Measurements from ENCODE around the gene UROC1.

The UROC1 gene

DNA sequence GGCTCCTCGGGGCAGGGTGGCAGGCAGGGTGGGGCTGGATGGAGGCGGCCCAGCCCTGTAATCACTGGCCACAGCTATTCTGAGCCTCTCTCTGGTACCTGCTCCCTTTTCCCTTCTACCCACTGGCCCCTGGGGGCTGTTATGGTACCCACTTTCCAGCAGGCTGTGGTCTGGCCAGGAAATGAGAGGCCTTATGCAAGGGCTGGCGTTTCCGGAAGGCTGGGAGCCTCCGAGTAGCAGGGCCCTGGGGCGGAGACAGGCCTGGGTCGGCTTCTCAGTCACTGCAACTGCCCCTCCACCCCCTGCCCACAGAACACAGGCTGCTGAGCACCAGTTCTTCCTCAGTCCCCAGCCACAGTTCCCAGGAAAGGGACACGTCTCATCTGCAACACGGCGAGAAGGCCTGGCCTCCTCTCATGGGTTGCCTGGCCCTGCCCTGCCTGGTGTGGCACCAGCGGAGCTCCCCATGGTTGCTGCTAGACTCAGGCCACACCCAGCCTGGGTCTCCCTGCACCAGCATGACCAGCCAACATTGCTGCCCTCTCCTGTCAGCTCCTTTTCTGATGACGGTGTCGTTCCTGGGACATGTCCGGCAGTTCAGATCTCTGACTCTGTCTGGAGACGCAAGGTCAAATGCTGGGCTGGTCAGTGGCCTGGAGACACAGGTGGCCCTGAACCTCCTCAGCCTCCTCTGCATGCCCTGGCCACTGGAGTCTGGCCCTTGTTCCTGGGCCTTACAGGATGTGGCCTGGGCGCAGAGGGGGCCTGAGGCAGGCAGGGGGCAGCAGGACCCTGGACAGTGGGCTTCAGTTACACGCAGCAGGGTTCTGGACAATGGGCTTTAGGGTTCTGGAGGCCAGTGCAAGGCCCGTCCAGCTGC, 12.8 kb upstream of the UROC1 start:
- DNase-seq: no peak

DNA sequence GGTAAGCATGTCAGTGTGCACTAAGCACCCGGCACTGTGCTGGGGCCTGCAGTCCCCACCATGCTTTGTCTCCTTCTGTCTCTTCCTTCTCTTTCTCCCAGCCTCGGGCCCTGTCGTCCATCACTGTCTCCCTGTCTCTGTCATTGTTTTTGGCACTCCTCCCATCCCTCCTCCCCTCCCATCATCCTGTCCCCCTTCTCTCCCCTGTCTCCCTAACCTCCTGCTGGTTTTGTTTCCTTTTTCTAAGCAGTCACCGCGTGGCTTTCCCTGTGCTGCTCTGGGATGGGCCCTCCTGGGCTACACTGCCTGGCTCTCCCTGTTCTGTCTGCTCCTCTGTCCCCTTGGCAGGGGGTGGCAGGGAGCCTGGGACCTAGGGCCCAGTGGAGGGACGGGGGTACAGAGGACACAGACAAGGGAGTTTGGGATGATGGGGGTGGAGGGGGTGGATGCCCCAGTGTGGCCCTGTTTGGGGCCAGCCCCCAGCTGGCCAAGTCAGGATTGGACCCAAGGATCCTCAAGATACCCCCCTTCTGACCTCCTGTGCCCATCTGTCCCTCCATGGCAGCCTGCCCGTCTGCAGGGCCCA, 12.1 kb upstream of the UROC1 start:
- no peak for DNase-seq

- no peak for DNase-seq
These were observed 11.4 kb upstream of the UROC1 start for GRCh38 chr3:126528800-126529541.

GRCh38 chr3:126528419-126528799, 10.8 kb upstream of the UROC1 start:
- no peak for DNase-seq

- no peak for DNase-seq
These were observed 10.1 kb upstream of the UROC1 start for GRCh38 chr3:126527455-126528211.

DNA sequence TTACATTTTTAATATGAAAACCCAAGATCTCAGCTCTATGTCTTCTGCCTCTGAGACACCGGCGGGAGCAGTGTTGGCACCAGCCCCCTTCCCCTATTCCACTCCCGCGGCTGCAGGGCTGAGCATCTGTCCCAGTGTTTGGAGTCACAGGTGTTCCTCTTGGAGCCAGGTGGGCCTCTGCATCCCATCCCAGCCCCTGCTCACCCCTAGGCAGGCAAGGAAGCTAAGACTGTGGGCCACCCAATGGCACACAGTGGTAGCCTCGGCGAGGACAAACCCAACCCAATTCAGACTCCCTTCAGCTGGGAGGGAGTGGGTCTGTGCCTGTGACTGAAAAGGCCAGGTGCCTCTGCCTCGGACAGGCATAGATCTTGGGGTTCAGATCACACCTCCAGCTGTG, 9.4 kb upstream of the UROC1 start:
- no peak for DNase-seq

DNA sequence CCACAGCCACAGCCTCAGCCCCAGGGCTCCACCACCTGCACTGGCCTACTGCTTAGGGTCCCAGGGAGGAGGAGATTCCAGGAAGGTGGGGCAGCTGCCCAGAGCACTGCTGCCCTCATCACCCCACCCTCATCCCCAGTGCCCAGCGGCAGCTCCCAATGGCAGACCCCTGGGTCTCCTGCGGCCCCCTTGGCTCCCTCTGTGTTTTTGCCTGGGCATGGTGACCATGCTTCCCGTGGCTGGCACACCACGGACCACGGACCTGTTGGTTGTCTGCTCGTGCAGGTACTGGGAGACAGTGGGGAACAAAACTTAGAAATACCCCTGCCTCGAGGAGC, 9.1 kb upstream of the UROC1 start:
- no peak for DNase-seq

DNA sequence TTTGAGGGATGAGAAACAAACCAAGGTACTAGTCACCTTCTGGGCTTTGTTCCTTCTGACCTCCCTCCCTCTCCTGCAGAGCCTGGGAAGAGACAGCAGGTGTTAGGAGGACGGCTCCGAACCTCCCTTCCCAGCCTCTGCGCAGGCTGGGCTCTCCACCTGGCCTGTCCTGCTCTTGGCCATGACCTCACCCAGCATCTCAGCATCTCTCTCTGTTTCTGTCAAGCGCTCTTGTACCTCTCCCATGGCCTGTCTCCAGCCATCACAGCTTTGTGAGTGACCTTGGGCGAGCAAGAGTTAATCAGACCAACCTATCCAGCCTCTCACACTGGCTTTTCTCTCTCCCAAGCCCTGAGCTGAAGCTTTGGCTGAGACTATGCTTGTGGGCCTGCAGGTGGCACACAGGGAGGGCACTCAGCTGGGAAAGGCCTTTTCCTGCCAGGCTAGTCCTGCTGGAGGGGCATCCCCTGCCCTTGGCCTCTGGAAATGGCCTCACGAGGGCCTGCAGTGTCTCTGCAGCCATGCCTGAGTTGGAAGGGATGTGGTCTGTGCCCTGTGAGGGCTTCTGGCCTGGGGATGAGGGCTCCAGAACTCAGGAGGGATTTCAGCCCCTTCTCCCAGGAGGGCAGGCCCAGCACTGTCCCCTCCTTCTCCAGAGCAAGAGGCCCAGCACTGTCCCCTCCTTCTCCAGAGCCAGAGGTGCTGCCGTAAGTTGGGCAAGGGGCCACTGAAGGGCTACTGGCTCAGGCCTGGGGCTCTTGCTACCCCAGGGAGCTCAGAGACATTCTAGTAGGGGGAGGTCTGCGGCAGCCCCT, 8.5 kb upstream of the UROC1 start:
- no peak for DNase-seq

DNA sequence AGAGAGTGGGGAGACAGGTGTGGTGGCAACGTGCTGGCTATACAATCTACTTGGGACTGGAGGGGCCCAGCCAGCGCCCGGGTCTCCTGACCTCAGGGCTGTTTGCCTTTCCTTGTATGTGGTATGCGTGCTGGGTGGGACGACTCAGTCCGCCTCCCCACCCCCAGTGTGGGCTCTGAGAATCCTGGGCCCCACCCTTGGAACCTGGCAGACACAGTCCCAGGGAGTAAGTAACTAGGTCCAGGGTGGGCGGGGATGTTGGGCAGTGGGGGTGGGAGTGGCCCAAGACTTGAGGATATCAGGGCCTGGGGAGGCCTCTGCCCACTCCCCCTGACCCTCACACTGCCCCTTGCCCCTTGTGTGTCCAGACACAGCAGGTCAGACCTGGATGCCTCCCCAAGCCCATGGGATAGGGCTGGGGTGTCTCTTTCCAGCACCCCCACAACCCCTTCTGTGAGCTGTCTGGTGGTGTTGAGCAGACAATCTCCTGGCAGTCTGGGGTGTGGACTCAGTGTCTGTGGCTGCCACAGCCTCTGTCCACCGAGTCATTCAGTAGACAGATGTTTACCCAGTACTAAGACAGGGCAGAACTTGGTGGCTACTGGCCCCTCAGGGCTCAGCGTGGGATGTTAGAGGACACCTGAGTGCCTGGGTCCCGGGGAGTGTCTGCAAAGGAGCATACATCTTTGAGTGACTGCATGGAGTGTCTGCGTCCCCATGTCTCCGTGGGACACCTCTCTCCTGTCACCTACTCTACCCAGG, 7.7 kb upstream of the UROC1 start:
- no peak for DNase-seq

DNA sequence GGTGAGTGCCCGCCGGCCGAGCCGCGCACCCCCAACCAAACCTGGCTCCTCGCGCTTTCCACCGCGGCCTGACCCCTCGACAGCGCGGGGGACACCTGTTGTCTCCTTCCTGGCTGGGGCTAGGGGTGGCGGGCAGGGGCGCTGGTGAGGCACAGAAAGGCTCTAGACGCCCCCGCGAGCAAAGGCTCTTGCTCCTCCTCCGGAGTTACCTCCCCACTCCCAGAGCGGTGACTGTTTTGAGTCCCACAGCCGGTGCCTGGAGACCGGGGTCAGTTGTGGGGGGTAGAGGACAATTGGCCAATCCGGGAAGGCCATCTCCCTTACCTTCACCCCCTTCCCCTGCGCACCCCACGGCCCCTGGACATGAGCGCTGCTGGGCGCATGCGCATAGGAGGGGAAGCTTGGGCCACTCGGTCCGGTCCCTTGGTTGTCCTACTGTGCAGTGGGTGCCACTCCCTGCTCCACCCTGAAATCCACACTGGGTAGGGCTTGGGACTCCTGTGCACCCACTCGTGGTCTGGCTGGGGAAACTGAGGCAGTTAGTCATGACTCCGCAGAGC, 6.9 kb upstream of the UROC1 start:
- DNase-seq: no peak

GRCh38 chr3:126523745-126524428, 6.3 kb upstream of the UROC1 start, which contains the start of gene CHST13:
Gene CHST13, plus strand, starts transcription at chr3:126524155. Its CDS starts 178 bp downstream, at chr3:126524333.
- no peak for DNase-seq

GRCh38 chr3:126522363-126522788, 4.8 kb upstream of the UROC1 start:
- peak; percentile 80 for DNase-seq

- no peak for DNase-seq
These were observed 3.7 kb upstream of the UROC1 start for GRCh38 chr3:126521122-126521891.

GRCh38 chr3:126519506-126520455, 2.2 kb upstream of the UROC1 start:
- DNase-seq: no peak

- no peak for DNase-seq
These were observed 1.2 kb upstream of the UROC1 start for GRCh38 chr3:126518779-126519177.

DNA sequence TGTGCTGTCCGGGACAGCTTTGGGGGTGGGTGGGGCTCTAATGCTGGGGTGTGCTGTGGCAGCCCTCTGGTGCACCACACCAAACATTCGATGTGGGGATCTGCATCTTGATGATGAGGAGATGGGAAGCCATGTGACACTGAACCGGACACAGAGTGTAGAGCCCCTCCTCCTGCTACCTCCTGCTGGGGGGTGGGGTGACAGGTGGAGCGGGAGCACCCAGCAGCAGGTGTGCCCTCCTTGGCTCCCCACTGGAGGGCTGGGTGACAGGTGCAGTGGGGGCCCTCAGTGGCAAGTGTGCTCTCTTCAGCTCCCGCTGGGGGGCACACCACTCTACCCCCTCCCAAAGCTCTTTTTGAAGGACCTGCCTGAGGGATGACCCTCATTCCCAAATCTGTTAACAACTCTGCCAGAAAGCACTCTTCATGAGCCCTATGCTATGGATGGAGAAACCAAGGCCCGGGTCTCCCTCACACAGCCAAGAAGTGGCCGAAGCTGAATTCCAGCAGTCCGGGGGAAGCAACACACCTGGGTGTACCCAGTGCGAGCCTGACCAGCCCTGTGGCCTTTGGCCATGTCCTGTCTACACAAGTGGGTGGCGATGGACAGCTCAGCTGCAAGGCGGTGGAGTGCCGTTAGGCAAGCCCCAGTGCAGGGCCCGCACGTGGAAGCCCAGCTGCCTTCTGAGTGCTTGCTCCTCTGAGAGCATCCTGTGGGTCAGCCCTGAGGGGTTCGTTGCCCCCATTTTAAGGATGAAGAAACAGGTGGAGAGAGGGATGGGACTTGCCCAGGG, 609 bp upstream of the UROC1 start:
- no peak for DNase-seq

- no peak for DNase-seq
These were observed 660 bp downstream of the UROC1 start for GRCh38 chr3:126516936-126517290.
